HL-60 (cell line): Measurements from ENCODE around the gene HTRA1.

Source experiments
- DNase-seq, 2 experiments: peaks; one replicate each; pipeline ENCODE4 v3.0.0-alpha.2; 2010 to 2020; ENCODE audit warnings: low read depth in 1 of 2, low spot score in 1 of 2
- H3K27ac ChIP-seq: fragments of 250-450 bp; sonication (Bioruptor Pico); replicated peaks from 2 replicates; pipeline ENCODE4 v1.5.1; 2020; ENCODE audit warnings: mild to moderate bottlenecking, moderate library complexity
- H3K27me3 ChIP-seq: fragments of 250-450 bp; sonication (Bioruptor Pico); 2 replicates; pipeline ENCODE4 v1.5.1; 2021; ENCODE audit warnings: mild to moderate bottlenecking, moderate library complexity; ENCODE audit not compliant: insufficient read depth, poor library complexity, severe bottlenecking
- H3K4me3 ChIP-seq: replicated peaks from 2 replicates; pipeline ENCODE4 v1.5.1; 2011; ENCODE audit warnings: mild to moderate bottlenecking, control low read depth, low read length; ENCODE audit not compliant: insufficient read depth
- GABPA ChIP-seq: IDR thresholded peaks from 2 replicates; pipeline ENCODE4 v1.6.1; 2012; ENCODE audit warnings: low read depth
- POLR2AphosphoS5 ChIP-seq: IDR thresholded peaks from 2 replicates; pipeline ENCODE4 v1.6.1; 2012; ENCODE audit warnings: low read depth
- SPI1 ChIP-seq: IDR thresholded peaks from 2 replicates; pipeline ENCODE4 v1.6.1; 2012; ENCODE audit warnings: low read depth, mild to moderate bottlenecking, borderline replicate concordance
- TF ChIP-seq, protein P1 (sequence below): IDR thresholded peaks from one replicate; pipeline ENCODE4 v1.5.1; 2011; ENCODE audit warnings: low read length, control low read depth, inconsistent platforms; ENCODE audit not compliant: insufficient read depth
- TF ChIP-seq, protein P2 (sequence below): IDR thresholded peaks from 2 replicates; pipeline ENCODE4 v1.6.1; 2012; ENCODE audit warnings: low read depth; ENCODE audit not compliant: insufficient replicate concordance

HTRA1 gene

DNA sequence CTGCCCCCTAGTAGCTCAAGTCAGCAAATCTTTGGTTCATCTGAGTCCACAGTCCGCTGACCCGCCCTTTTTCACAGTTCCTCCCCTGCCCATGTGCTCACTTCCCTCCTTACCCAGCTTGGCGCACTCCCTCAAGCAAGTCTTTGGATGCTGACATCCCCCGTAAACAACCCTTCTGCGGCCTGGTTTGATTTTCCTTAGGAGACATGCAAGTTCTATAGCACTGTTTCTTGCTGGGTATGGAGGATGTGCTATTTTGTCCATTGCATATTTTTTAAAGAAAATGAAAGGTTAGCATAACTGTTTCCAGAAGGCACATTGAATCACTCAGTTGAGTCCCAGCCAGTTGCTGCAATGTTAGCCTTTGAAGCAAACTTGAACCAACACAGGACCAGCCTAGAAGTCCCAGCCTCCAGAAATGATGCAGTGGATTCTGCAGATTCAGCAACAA lies 38.2 kb downstream of the HTRA1 start:
- TF ChIP-seq SPI1: no peak
- Histone ChIP-seq H3K27me3 (no peaks in the 10 kb centered on the region), H3K4me3 (no peak overlapping the region), H3K27ac (no peak overlapping the region)
- no peak for DNase-seq

DNA sequence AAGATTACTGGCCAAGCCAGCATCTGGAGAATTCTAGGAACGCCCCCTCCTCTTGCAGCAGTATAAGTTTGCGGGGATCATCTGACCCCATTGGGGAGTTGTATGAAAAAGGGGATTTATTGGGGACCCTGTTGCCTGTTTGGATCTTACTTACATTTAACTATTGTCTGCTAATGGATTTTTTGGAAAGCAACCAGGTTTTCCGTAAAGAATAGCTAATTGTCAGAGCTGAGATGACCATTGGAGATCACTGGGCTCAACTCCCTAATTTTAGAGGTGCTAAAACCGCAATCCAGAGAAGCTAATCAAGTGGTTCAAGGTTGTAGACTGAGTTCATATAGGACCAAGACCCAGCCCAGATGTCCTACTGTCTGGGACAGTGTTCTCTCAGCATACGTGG lies 38.8 kb downstream of the HTRA1 start:
- DNase-seq: no peak
- TF ChIP-seq, protein P1, sequence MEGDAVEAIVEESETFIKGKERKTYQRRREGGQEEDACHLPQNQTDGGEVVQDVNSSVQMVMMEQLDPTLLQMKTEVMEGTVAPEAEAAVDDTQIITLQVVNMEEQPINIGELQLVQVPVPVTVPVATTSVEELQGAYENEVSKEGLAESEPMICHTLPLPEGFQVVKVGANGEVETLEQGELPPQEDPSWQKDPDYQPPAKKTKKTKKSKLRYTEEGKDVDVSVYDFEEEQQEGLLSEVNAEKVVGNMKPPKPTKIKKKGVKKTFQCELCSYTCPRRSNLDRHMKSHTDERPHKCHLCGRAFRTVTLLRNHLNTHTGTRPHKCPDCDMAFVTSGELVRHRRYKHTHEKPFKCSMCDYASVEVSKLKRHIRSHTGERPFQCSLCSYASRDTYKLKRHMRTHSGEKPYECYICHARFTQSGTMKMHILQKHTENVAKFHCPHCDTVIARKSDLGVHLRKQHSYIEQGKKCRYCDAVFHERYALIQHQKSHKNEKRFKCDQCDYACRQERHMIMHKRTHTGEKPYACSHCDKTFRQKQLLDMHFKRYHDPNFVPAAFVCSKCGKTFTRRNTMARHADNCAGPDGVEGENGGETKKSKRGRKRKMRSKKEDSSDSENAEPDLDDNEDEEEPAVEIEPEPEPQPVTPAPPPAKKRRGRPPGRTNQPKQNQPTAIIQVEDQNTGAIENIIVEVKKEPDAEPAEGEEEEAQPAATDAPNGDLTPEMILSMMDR: no peak
- TF ChIP-seq GABPA (no peak), SPI1 (no peak), POLR2AphosphoS5 (no peak)
- TF ChIP-seq, protein P2, sequence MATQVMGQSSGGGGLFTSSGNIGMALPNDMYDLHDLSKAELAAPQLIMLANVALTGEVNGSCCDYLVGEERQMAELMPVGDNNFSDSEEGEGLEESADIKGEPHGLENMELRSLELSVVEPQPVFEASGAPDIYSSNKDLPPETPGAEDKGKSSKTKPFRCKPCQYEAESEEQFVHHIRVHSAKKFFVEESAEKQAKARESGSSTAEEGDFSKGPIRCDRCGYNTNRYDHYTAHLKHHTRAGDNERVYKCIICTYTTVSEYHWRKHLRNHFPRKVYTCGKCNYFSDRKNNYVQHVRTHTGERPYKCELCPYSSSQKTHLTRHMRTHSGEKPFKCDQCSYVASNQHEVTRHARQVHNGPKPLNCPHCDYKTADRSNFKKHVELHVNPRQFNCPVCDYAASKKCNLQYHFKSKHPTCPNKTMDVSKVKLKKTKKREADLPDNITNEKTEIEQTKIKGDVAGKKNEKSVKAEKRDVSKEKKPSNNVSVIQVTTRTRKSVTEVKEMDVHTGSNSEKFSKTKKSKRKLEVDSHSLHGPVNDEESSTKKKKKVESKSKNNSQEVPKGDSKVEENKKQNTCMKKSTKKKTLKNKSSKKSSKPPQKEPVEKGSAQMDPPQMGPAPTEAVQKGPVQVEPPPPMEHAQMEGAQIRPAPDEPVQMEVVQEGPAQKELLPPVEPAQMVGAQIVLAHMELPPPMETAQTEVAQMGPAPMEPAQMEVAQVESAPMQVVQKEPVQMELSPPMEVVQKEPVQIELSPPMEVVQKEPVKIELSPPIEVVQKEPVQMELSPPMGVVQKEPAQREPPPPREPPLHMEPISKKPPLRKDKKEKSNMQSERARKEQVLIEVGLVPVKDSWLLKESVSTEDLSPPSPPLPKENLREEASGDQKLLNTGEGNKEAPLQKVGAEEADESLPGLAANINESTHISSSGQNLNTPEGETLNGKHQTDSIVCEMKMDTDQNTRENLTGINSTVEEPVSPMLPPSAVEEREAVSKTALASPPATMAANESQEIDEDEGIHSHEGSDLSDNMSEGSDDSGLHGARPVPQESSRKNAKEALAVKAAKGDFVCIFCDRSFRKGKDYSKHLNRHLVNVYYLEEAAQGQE: no peak
- no peak overlapping the region for H3K27ac ChIP-seq

DNA sequence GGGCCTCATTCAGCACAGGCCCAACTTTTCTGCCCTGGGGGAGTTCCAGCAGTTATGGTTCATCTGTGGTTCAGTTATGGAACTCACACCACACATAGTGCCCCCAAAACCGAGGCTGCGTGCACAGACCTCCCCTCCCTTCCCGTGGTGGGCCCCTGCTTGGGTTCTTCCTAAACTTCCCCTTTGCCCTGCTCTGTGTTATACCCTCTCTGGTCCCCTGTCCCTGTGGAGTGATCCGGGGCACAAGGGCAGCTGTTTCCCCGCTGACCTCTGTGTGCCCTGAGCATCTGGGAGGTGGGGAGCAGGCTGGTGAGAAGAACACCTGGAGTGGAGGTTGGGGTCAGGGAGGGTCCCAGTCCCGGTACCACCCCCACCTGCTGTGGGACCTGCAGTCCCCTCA lies 39.4 kb downstream of the HTRA1 start:
- TF ChIP-seq, protein P2: no peak
- TF ChIP-seq SPI1: no peak
- TF ChIP-seq, protein P1: no peak
- no peak for TF ChIP-seq POLR2AphosphoS5
- TF ChIP-seq GABPA: no peak
- Histone ChIP-seq H3K4me3 (no peak overlapping the region), H3K27ac (no peak overlapping the region), H3K27me3 (no peaks in the 10 kb centered on the region)
- no peak for DNase-seq

More for the DNA sequence above, 38.8 kb downstream of the HTRA1 start:
- Histone ChIP-seq H3K4me3 (no peak overlapping the region), H3K27me3 (no peaks in the 10 kb centered on the region)

DNA sequence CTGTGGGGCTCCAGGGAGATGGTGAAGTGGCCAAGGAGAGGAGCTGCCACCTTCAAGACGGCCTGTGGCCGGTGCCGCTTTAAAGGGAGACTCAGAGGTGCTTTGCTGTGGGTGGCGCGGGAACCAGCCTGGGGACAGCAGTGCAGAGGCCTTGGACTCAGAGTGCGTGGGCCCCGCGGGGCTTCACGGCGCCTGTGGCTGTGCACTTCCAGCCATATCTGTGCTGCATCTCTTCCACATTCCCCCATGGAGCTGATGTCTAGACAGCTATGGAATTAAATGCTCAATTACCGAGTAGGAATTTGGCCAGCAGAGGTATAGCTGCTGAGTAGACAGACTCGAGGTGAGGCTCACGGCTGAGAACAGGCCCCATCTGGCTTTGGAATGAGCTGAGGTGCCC lies 41.7 kb downstream of the HTRA1 start:
- Histone ChIP-seq H3K4me3 (no peak overlapping the region), H3K27me3 (no peaks in the 10 kb centered on the region), H3K27ac (no peak overlapping the region)
- no peak for DNase-seq
- no peak for TF ChIP-seq SPI1
- TF ChIP-seq, protein P1: no peak
- TF ChIP-seq POLR2AphosphoS5: no peak
- no peak for TF ChIP-seq GABPA
- TF ChIP-seq, protein P2: no peak
